SW480 (cell line): ENCODE measurements around the gene RIMS3.
"Not testable (repeated sequence)": the region's sequence is repeated elsewhere in the genome, so short reads cannot be mapped to it uniquely, and the experiment has no call there.

ENCODE experiments used
- DNase-seq: peaks from one replicate; pipeline ENCODE4 v3.0.0-alpha.2; 2016; ENCODE audit warnings: low spot score

Gene RIMS3

GRCh38 chr1:40593449-40594186, 71.9 kb downstream of the RIMS3 start:
- no peak for DNase-seq

GRCh38 chr1:40592107-40592803, 73.2 kb downstream of the RIMS3 start:
- DNase-seq = peak; percentile 30

GRCh38 chr1:40588586-40588985, 76.9 kb downstream of the RIMS3 start:
- DNase-seq = no peak

- DNase-seq = no peak
Observed at GRCh38 chr1:40583980-40584379, 81.5 kb downstream of the RIMS3 start.

- no peak for DNase-seq
Observed at GRCh38 chr1:40582116-40582515, 83.4 kb downstream of the RIMS3 start.

GRCh38 chr1:40575336-40575735, 90.1 kb downstream of the RIMS3 start:
- DNase-seq = no peak

GRCh38 chr1:40574805-40575204, 90.7 kb downstream of the RIMS3 start:
- not testable (repeated sequence) for DNase-seq
